ENCODE results near the gene ACBD5. TPM values are rescaled to one million over a fixed set of nuclear protein-coding genes. Genes with fewer than 3 reads are reported as not detected.

ACBD5 gene
- total RNA-seq, 2 experiments from 2014 or later: 21.3 to 22.5 TPM

DNA sequence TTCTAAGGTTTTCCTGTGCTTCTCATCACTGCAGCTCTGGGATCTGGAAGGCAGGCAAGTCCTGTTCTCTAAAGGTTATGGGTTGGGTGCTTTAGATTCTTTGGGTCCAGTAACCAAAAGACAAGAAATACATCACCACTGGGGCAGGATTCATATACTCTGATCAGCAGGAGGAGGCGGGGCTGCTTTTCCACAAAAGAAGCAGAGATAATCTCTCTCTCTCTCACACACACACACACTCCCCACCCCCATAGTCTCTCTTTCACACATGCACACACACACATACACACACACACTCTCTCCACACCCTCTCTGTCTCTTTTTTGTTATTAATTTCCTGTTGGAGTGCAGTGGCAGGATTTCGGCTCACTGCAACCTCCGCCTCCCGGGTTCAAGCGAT, 13.0 kb upstream of the ACBD5 start:
- TF ChIP-seq, protein P1, sequence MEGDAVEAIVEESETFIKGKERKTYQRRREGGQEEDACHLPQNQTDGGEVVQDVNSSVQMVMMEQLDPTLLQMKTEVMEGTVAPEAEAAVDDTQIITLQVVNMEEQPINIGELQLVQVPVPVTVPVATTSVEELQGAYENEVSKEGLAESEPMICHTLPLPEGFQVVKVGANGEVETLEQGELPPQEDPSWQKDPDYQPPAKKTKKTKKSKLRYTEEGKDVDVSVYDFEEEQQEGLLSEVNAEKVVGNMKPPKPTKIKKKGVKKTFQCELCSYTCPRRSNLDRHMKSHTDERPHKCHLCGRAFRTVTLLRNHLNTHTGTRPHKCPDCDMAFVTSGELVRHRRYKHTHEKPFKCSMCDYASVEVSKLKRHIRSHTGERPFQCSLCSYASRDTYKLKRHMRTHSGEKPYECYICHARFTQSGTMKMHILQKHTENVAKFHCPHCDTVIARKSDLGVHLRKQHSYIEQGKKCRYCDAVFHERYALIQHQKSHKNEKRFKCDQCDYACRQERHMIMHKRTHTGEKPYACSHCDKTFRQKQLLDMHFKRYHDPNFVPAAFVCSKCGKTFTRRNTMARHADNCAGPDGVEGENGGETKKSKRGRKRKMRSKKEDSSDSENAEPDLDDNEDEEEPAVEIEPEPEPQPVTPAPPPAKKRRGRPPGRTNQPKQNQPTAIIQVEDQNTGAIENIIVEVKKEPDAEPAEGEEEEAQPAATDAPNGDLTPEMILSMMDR (IDR thresholded peaks at IDR 0.05): no peak
- intact Hi-C loops (cut with DNase I, micrococcal nuclease): no loop called here
- Mint-ChIP-seq H3K27ac (peak overlapping the region; percentile 83), H3K9me3 (no peaks in the 10 kb centered on the region), H3K27me3 (peaks cover 17% of the 10 kb centered on the region), H3K36me3 (ENCODE audit: low read depth) (no peaks in the 10 kb centered on the region), H3K4me3 (peak overlapping the region; percentile 90), H3K4me1 (ENCODE audit: low read depth) (peaks cover 22% of the 10 kb centered on the region)
- ChIA-PET CTCF (interaction anchor here (1.6 to 1.9 kb wide), 2 partner anchors 16 to 30 kb away, joined by 5 to 7 read pairs; no protein-coding TSS in a partner anchor), POLR2A (interaction anchor here (1.4 to 2.2 kb wide), 2 partner anchors 11 to 27 kb away, joined by 3 to 47 read pairs; no protein-coding TSS in a partner anchor)
- Histone ChIP-seq H3K27ac (ENCODE audit: low read depth in 1 of 2, low read length in 2 of 2) (no peak overlapping the region), H3K27me3 (ENCODE audit: control insufficient read depth in 1 of 2, insufficient read depth in 2 of 2, low read length in 2 of 2) (peaks cover 6 to 12% of the 10 kb centered on the region in 2 experiments), H3K9me3 (ENCODE audit: control insufficient read depth in 1 of 2, insufficient read depth in 1 of 2, low read length in 2 of 2) (peaks cover 0 to 9% of the 10 kb centered on the region in 2 experiments), H3K4me3 (ENCODE audit: low read length) (no peak overlapping the region), H3K4me1 (ENCODE audit: insufficient read depth, low read length) (peaks cover 23% of the 10 kb centered on the region), H3K36me3 (ENCODE audit: insufficient read depth, low read length) (no peaks in the 10 kb centered on the region)
- no peak for ATAC-seq (ENCODE audit: poor library complexity)
- no peak for DNase-seq

DNA sequence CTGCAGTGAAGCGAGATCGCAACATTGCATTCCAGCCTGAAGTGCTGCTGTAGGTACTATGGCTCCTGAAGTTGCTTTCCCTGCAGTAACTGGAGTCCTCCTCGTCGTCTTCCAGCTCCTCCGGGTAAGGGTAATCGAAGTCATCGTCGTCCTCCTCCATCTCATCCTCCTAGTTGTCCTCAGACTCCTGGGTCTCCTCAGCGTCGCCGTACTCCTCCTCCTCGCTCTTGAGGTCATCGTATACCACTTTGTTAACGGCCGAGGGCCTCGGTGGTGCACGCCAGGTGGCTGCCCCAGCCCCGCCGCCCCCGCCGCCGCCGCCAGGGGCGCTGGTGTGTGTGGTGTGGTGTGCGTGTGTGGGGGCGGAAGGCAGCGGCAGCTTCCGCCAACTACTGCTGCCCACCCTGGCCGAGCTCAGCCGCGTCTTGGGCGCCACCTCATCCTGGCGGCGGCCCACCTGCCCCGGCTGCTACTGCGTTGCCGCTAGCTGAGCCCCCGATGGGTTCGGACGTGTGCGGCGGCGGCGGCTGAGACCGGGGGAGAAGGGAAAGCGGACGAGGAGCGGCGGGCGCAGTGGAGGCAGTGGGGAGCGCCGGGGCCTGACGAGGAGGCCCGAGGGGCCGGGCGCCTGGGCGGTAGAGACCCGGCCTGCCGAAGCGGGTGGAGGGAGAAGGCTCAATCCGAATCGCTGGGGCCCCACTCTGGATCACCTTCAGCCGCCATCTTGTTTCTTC, 11.8 kb upstream of the ACBD5 start:
- TF ChIP-seq, protein P1 (IDR thresholded peaks at IDR 0.05): peak; percentile 87
- Mint-ChIP-seq H3K27ac (peak overlapping the region; percentile 83), H3K4me1 (ENCODE audit: low read depth) (peaks cover 11% of the 10 kb centered on the region), H3K4me3 (peak overlapping the region; percentile 90), H3K27me3 (peaks cover 6% of the 10 kb centered on the region), H3K36me3 (ENCODE audit: low read depth) (no peaks in the 10 kb centered on the region), H3K9me3 (no peaks in the 10 kb centered on the region)
- peaks cover 0 to 9% of the 10 kb centered on the region in 2 experiments for H3K9me3 ChIP-seq (ENCODE audit: control insufficient read depth in 1 of 2, insufficient read depth in 1 of 2, low read length in 2 of 2)
- CTCF ChIA-PET: interaction anchor here (0.6 to 1.9 kb wide), 9 partner anchors 8 to 391 kb away, joined by 3 to 21 read pairs (median 5); partner anchors contain the start of gene ABI1
- H3K4me1 ChIP-seq (ENCODE audit: insufficient read depth, low read length): peaks cover 12% of the 10 kb centered on the region
- ATAC-seq (ENCODE audit: poor library complexity): peak; percentile 92
- intact Hi-C loops (cut with DNase I, micrococcal nuclease): no loop called here
- peak overlapping the region in 1 of 2 donors; percentile 46 for H3K27ac ChIP-seq (ENCODE audit: low read depth in 1 of 2, low read length in 2 of 2)
- peak; percentile 63 to 86 (median 78) for DNase-seq
- H3K36me3 ChIP-seq (ENCODE audit: insufficient read depth, low read length): no peaks in the 10 kb centered on the region
- peak overlapping the region; percentile 58 for H3K4me3 ChIP-seq (ENCODE audit: low read length)
- POLR2A ChIA-PET: interaction anchor here (0.6 to 2.2 kb wide), 6 partner anchors 10 to 197 kb away, joined by 3 to 47 read pairs (median 11); partner anchors contain the start of genes ACBD5 and YME1L1
- peaks cover 0 to under 1% of the 10 kb centered on the region in 2 experiments for H3K27me3 ChIP-seq (ENCODE audit: control insufficient read depth in 1 of 2, insufficient read depth in 2 of 2, low read length in 2 of 2)

DNA sequence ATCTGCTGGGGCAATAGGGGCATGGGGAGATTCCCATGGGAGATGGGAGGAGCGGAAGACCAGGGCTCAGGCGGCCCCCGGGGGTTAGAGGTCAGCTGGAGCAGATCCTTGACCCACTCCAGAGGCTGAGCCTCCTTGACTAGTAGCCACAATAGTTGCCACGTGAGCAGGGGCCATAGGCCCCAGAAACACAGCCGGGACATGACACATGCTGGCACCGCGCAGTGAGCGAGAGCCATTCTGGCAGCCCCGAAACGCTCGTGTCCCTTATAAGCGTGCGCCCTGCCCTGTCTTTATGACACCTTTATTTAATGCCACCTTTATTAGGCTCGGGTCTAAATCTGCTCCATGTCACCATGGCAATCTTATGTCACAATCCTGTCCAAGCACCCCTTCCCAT, 11.0 kb upstream of the ACBD5 start:
- Mint-ChIP-seq H3K36me3 (ENCODE audit: low read depth) (no peaks in the 10 kb centered on the region), H3K27ac (no peak overlapping the region), H3K4me1 (ENCODE audit: low read depth) (peaks cover 5% of the 10 kb centered on the region), H3K4me3 (peak overlapping the region; percentile 69), H3K27me3 (no peaks in the 10 kb centered on the region), H3K9me3 (no peaks in the 10 kb centered on the region)
- TF ChIP-seq, protein P1 (IDR thresholded peaks at IDR 0.05): no peak
- ChIA-PET CTCF (interaction anchor here (1.0 to 1.9 kb wide), 5 partner anchors 9 to 391 kb away, joined by 3 to 21 read pairs (median 5); partner anchors contain the start of gene ABI1), POLR2A (interaction anchor here (0.9 to 2.2 kb wide), 5 partner anchors 9 to 97 kb away, joined by 3 to 47 read pairs (median 13); partner anchors contain the start of genes ACBD5 and YME1L1)
- Histone ChIP-seq H3K4me3 (ENCODE audit: low read length) (no peak overlapping the region), H3K27ac (ENCODE audit: low read depth in 1 of 2, low read length in 2 of 2) (no peak overlapping the region), H3K4me1 (ENCODE audit: insufficient read depth, low read length) (peaks cover 12% of the 10 kb centered on the region), H3K9me3 (ENCODE audit: control insufficient read depth in 1 of 2, insufficient read depth in 1 of 2, low read length in 2 of 2) (peaks cover 0 to 4% of the 10 kb centered on the region in 2 experiments), H3K27me3 (ENCODE audit: control insufficient read depth in 1 of 2, insufficient read depth in 2 of 2, low read length in 2 of 2) (no peaks in the 10 kb centered on the region), H3K36me3 (ENCODE audit: insufficient read depth, low read length) (no peaks in the 10 kb centered on the region)
- intact Hi-C loops (cut with DNase I, micrococcal nuclease): loop anchor here in 1 of 2 experiments (2.0 kb wide), 1 partner anchor 249 kb away; no protein-coding TSS in a partner anchor
- peak in 1 of 14 experiments; percentile 18 for DNase-seq
- no peak for ATAC-seq (ENCODE audit: poor library complexity)
